Activated effector memory CD4-positive, alpha-beta T cell treated with Interleukin-2 at 50 U/mL for 16 hours (primary cell): ENCODE results near the gene ANKRD1.

Experiments used
- DNase-seq: peaks from one replicate; pipeline ENCODE4 v3.0.0-alpha.2; 2020

Gene ANKRD1

DNA sequence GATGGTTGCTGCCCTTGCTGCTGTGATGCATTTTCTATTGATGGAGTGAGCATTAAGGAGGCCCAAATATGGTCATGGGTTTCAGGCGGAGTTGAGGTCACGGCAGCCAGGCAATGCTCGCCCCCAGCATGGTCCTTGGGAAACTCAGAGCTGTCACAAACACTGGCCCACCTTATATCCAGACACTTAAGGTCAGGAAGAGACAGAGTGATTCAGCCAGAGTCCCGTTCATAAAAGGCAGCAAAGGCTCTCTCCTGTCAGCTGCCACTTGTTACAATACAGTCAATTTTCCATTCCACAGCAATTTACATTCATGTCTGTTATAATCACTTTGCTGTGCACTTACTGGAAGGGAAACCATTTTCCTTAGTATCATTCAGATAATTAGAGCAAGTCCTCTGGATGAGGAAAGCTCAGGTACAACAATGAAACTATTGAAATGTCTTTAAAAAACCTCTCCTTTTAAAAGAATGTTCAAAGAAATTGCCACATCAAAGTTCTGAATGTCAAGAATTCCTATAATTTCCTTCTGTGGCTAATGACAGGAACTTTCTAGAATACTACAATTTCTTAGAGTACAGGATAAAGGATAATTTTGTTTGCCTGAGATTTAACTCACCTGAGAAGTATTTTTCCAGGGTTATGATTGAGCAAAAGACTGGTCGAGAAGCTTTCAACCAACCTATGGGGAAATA is 14.8 kb upstream of the ANKRD1 start:
- DNase-seq: no peak

DNA sequence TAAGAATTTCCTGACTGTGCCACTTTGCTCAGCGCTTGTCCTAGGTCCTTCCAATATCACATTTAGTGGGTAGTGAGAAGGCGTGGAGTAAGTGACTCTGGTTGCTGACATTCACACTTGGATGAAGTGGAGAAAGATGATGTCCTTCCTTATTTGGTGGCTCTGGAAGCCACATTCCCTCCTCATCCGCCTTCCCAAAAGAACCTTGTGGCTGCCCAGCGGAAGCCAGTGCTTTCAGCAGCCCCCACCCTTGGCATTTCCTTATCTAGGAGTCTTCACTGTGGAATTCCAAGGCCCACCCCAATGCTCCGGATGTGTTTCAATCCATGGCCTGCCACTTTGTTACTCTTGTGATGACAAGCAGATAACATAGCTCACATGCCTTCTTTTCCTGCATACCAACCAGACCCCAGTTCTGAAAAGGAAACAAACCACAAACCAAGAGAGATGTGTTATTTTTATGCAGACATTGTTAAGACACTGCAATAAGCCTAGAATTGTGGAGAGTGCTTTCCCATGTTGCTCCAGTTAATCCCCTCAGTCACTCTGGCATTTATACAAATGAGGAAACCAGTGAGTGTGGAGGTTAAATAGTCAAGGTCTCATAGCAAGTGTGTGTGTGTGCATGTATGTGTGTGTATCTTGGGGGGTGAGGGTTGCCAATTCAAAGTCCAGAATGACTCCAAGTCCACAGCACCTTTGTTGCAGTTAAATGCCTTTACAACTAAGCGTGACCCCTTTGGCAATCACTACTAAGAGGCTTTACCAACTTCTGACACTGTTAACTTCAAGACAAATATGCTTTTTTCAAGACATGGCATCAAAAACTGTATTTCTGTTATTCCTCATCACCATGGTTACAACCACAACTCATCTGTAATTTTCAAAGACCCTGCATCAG is 10.3 kb upstream of the ANKRD1 start:
- no peak for DNase-seq

DNA sequence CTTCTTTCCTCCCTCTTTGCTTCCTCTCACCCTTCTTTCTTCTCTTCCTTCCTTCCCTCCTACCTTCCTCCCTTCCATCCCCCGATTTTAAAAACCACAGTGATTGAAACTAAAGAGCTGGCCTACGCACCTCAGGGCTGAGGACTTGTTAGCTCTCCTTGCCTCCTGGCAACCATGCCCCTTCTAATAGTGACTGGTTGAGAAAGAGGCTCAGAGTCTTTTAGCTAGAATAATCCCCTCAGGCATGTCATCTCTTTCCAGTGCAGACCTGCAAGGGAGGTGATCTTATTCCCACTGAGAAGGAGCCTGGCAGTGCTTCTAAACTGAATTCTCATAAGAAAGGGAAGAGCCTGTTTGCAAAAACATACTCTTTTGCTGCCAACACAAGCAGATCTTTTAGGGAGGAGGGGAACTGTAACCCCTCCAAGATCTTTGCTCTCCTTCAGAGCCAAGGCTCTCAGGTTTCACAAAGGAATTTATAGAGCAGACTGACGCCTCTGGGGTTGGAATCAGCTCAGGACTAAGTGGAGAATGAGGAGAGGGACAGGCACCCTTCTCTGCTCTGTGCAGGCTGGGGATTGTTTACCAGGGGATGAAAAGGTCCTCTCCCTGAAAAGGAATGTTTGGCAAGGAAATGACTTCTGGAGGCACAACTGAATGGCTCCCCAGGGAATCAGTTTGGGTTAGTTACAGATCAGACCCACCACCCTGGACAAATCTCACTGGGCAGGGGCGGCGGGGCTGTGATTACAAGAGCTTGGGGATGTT is 9.4 kb upstream of the ANKRD1 start:
- no peak for DNase-seq

DNA sequence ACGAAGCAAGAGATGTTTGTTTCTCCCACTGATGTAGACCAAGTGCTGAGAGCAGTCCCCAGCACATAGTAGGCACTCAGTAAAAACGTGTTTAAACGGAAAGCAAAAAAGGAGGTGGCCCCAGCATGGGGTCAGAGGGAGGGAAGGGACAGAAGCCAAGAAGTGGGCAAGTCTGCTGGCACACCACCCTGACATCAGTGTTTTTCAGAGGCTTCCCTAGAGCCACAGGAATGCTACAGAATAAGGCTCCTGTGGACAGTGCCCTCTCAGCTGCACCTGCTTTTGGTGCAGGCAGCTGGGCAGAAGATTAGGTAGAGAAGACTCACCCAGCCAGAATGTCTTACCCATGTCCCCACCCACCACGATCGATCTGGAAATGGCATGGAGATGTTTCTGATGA is 8.3 kb upstream of the ANKRD1 start:
- no peak for DNase-seq

DNA sequence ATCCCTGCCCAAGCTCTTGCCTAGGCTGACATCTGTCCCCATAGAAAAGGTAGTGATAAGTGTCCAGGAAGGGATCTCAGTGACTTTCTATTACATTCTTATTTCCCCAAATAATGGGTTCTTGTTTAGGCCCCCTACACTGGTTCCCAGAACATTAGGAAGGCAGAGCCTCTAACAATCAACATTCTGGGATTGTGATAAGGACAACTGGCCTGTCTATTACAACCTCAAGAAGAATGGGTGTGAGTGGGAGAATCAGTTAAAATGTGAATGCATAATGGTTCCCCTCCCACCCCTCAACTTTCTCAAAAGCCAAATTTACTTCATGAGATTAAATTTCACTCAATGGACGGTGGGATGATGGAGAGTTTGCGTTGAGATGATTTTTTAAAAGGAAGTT is 6.4 kb upstream of the ANKRD1 start:
- DNase-seq: no peak

DNA sequence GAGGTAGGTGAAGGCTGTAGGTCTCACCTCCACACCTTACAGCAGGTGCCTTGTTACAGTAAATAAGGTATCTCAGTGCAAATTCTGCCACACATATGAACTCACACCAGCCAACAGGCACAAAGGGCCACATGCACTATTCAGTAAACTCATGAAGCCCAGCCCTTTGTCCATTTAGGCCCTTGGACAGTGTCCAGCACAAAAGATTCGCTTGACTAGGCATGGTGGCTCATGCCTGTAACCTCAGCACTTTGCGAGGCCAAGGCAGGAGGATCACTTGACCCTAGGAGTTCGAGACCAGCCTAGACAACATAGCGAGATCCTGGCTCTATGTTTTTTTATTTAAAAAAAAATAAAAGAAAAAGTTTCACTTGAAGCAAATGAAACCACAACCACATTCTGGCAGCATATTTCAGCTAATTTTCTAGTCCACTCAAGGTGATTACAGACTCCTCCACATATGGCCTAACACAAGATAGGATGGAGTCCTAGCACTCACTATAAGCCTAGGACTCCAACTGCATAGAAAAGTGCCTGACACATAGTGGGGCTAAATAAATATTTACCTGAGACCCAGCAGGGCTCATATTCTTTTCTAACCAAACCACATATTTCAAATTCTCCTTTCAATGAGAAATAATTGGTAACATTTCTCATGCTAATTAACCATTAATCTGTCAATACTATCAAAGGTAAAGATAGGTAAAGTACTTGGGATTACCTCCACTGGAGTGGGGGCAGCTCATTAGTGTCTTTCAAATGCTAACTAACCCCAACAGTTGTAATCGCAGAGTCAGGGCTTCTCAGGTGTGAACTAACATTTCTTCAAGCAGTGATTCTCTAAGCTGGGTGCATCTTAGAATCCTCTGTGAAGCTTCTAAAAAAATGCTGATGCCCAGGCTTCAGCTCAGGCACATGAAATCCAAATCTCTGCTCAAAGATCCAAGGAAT is 4.5 kb upstream of the ANKRD1 start:
- no peak for DNase-seq

DNA sequence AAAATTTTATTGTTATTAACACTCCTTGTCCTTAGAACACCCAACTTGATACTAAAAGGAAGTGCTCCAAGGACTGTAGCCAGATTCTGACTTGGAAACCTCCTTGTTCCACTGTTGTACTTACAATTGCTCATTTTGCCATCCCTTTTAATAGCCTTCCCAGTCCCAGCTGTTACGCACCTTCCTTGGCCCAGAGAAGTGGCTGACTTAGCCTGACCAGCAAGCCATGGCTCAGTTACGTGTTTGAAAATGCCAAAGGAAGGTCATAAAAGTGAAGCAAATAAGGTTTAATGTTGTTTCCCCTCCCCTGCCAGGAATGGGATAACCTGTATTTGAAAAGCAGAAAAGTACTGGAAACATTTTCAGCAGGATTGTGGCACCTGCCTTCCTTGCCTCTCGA is 3.7 kb upstream of the ANKRD1 start:
- no peak for DNase-seq

DNA sequence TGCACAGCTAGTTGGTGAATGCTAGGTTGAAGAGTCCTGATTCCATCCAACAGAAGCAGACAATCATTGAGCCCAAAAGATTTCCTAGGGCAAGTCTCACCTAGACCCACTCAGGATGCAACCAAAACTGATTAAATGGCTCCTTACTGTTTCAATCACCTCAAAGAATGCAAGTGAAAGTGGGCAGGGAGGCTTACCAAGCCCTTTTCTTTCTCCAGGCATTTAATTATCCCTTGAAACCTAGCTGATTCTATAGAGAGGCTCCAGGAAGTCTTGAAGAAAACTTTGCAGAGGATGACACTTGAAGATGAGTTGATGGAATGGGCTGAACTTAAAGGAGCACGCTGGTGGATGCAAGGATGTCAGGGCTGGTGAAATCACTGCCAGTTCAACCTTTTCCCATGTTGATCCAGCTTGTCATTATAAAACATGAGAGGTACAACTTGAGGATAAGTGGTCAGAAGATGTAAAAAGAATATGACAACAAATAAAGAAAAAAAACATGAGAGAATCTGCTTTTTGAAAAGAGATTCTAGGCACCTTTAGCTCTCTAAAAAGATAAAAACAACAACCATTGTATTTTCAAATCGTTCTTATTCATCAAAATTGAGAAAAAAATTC is 2.3 kb upstream of the ANKRD1 start:
- no peak for DNase-seq

DNA sequence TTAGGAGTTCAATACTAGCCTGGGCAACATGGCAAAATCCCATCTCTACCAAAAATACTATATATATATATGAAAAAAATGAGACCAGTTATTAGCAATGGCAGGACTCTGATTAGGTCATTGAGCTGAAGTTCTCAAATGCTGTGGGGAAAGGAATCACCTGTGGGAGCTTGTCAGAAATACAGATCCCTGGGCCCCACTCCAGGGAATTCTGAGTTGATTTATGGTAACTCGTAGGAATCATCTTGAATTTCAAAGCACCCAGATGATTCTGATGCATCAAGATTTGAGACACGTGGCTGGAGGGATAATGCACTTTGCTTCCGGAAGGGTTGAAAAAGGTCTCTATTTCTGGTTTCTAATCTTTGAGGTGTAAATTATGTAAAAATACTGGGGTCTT is 1.0 kb upstream of the ANKRD1 start:
- no peak for DNase-seq

DNA sequence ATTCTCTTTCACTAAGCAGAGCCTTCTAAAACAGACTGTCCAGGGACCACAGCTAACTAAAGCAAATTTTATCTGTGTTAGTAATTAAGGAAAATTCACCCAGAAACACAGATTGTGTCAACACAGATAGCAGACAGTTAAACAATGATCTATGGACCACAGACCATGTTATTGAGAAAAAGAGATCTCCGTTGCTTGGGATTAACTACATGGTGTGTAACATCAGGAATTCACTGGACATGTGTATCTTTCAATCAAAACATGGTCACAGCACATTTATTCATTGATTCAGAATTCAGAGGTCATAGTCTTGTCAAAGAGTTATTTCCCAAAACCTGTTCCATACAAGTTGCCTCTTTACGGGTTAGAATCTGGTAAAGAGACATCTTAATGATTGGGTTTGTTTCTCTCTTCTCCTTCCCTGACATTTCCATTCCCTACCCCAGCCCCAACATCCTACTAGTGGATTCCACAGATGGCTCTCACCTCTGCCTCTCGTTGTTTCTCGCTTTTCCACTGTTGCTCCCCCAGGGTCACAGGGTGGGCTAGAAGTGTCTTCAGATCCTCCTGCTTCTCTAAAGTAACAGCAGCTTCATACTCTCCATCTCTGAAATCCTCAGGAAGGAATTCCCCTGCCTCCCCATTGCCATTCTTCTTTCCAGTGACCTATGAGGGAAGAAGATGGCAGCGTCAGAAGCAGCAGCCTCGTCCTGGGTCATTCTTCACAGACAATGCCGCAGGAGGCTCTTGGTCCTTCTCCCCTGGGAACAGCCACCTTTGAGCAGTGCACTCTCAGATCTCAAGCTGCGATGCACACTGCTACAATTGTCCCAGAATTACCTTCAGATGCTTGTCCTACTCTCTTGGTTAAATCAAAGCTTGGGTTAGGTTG is 958 bp downstream of the ANKRD1 start:
- DNase-seq: no peak

DNA sequence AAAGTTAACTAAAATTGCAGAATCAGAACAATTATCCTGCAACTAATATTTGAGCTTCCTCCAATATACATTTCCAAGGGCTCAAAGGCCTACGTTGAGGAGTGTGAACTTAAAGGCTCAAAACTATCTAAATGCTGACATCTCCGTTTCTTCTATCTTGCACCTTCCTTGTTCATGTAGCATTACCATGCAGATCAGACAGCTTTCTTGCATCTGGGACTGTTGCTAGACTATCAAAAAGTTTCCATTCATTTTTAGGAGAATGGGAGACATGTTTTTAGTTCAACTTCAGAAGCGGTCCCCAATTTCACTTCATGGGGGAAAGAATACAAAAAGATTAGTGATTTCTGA is 2.9 kb downstream of the ANKRD1 start:
- DNase-seq: no peak

DNA sequence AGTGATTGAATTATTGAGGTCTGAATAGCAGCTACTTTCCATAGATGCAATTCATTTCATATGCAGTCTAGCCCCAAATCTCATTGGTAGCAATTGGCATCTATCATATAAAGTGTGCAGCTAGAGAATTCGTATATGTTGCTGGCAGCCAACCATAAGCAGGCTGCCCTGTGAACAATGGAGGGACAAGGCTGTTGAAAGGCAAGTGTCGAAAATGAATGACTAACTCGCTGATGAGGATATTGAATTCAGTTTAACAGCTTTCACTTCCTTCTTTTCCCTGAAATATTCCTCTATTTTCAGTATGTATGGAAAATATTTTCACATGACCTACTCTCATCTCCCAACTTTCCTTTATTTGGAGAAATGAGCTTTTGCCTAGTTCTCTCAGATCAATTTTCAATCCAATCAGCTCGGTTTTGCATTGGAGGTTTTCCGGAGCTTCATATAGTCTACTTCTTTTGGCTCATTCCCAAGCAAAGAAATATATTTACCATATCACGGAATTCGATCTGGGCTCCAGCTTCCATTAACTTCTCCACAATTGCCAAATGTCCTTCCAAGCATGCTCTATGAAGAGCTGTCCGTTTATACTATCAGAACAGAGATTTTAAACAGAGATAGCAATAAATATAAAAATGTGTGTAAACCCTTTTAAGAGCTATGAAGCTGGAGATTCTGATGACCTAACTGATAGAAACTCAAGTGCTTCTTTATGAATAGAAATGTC is 3.5 kb downstream of the ANKRD1 start:
- no peak for DNase-seq

DNA sequence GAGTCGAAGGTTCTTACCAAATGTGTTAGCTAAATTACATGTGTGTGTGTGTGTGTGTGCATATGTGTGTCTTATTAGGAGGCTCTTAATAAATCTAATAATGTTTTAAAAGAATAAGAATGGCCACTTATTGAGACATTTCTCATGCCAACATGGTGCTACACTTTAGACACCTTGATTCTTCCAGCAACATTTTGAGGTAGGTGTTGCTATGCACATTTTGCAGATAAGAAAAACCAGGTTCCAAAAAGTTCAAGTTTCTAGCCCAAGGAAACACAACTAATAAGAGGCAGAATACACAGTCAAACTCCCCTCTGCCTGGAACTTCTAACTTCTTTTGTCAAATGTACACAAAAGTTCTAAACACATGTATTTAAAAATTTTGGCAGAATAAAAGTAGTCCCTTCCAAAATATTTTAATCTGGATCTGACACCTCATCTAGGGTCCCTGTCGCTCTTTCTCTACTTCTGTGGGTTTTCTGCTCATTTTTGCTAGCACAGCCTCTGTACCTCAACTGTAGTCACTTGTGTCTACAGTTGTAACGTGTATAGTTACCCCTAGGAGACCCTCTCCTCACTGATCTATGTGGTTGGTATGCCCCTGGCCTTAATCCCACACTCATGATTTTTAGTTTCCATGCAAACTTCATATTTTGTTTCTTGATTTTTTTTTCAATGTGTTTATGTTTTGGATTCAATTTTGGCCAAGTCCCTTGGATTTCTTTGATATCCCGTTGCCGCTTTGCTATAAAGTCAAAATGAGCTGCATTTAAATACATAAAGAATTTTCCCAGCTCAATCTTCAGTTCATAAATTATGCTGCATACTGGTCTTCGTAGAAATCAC is 4.3 kb downstream of the ANKRD1 start:
- DNase-seq: no peak

DNA sequence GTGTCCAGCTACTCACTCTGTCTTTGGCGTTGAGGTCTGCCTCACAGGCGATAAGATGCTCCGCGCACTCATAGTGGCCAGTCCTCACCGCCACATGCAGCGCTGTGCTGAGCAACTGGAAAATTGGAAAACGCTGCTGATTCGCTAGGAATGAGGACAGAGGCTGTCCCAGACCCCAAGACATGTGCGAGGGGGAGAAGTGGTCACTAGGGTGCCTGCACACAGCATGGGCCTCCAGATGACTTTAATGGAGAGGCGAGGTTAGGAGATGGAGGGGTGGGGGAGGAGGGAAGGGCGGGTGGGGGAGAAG is 5.2 kb downstream of the ANKRD1 start:
- no peak for DNase-seq

DNA sequence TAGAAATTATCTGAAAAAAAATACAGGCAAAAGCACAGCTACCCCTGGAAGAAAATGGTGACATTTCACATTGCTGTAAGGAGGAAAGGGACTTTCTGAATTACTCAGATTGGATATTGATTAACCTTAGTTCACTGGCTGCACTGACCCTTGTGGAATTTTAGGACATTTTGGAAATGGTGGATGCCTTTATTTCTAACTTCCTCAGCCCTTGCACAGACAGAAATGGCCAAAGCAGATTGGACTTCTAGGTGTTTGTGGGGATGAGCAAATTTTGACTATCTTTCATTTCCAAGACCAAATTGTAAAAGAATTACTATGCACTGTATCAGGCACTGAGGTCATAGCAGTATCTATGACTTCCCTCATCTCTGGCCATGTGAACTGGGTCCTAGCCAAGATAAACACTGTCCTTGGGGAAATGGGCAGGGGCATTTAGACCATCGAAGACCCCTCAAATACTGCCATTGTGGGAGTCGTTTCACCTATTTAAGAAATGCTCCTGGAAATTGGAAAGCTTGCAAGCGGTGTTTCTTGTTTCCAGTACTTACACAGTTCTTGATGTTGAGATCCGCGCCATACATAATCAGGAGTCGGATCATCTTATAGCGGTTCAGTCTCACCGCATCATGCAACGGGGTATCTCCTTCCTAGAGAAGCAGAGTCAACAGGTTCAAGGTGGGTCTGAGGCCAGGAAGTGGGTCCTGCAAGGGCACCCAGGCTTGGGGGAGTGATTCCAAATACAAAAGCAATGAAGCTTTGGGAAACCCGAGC is 5.7 kb downstream of the ANKRD1 start:
- DNase-seq: no peak

DNA sequence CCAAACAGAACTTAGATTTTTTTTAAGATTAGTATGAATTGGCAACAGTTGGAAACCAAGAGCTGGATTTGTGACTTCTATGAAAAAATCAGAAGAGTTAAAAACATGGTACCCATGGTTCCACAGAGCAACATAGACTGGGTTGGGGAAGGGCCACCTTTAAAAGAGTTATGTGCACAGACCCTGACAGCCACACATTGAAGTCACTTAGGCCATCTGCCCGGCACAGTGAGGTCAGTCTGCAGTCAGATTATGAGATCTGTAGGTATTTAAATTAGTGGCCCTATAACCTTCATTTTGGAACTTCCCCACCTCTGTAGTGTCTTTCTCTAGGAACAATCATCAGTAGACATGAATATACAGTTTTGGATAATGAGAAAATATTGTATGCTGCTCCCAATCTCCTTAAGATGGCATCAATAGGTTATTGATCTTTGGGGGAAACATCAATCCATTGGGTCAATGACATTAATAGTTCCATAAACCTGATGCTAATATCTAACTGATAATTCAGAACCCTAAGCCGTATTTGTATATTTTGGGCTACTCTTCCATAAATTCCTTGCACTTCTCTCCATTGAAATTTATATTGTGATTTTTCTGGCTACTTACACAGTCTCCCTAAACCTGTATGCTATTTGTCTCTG is 7.0 kb downstream of the ANKRD1 start:
- no peak for DNase-seq

DNA sequence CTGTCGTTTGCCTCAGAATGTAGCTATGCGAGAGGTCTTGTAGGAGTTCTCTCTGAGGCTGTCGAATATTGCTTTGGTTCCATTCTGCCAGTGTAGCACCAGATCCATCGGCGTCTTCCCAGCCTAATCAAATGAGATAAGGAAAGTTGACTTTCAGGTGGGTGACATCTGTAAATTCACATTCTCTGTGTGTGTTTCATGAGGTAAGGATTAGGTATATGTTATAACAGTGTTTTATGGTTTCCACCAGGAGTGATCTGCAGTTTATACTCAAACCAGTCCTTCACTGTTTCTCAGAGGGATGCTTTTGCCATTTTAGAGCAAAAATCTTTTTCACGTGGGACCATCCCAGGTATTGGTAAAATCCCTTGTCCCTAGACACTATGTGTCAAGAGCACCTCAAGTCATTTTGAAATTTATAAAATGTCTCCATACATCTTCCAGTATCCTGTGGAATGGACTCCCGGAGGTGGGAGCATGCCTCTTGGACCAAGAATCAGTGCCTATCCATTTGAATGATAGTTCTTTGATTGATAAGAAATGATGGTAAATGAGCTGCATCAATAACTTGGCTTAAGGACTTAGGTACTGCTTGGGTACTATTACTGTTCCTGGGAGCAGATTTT is 7.9 kb downstream of the ANKRD1 start:
- DNase-seq: no peak

DNA sequence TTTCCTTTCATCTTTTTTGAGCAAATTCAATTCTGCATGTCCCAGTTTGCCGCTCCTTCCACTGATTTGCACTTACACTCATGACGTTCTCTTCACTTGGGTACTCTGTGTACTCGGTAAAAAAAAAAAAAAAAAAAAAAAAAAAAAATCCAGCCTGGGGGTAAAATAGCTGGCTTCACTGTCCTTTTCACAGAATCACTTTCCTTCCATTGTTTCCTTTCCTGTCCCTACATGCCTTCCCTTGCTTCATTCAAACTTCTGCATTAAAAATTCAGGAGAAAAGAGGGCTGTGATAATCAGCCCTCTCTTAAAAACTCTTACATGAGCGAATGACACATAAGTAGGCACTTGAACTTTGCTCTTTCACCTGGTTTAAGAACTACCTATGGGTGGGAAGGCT is 8.7 kb downstream of the ANKRD1 start:
- DNase-seq: no peak
